Raji (cell line): ENCODE measurements around the gene GZMB.

Experiments
- POLR2A ChIP-seq: IDR thresholded peaks from 2 replicates; pipeline ENCODE4 v1.6.1; 2011; ENCODE audit warnings: low read depth, low read length, control low read depth; ENCODE audit not compliant: insufficient read depth

Gene GZMB, protein sequence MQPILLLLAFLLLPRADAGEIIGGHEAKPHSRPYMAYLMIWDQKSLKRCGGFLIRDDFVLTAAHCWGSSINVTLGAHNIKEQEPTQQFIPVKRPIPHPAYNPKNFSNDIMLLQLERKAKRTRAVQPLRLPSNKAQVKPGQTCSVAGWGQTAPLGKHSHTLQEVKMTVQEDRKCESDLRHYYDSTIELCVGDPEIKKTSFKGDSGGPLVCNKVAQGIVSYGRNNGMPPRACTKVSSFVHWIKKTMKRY

GRCh38 chr14:24634158-24634557 is at the start of gene GZMB:
GZMB (minus strand) TSS chr14:24634190; CDS start chr14:24634160, 30 bp downstream.
- no peak for TF ChIP-seq POLR2A

DNA sequence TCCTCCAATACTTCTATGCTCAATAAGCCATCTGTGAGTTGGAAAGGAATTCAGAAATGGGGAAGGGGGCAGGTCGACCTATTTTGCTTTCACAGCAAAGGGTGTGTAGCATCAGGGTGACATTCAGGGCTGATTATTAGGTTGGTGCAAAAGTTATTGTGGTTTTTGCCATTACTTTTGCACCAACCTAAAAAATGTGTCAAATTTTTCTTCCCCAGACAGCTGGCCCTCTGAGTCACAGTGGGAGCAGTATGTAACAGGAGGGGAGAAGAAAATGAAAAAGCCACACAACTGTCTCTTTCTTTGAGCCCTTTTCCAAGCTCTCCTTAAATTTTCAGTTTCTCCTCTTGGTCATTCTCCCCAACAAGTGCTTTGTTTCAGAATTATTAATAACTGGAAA is 47.1 kb upstream of the GZMB start:
- no peak for TF ChIP-seq POLR2A

GRCh38 chr14:24680516-24680915 is 46.5 kb upstream of the GZMB start:
- TF ChIP-seq POLR2A, result no peak

GRCh38 chr14:24679248-24679961 is 45.4 kb upstream of the GZMB start:
- no peak for TF ChIP-seq POLR2A

- TF ChIP-seq POLR2A, result no peak
Measured at GRCh38 chr14:24678801-24679247, 44.8 kb upstream of the GZMB start.

DNA sequence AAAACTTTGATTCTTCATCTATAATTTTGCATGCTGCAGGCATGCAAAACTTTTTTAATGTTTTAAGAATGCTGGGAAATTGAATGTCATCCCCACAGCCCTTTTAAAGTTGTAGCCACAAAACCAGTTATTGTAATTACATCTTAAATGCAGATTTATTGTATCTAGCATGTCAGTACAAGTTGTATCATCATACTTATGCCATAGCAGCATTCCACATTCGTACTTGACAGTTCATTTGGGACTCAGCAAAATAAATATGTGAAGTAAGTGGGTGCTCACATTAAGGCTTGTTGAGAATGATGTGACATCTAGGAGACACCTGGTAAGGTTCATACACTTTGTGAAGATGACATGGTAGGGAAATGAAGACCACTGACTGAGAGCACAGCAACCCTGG is 44.0 kb upstream of the GZMB start:
- TF ChIP-seq POLR2A, result no peak

DNA sequence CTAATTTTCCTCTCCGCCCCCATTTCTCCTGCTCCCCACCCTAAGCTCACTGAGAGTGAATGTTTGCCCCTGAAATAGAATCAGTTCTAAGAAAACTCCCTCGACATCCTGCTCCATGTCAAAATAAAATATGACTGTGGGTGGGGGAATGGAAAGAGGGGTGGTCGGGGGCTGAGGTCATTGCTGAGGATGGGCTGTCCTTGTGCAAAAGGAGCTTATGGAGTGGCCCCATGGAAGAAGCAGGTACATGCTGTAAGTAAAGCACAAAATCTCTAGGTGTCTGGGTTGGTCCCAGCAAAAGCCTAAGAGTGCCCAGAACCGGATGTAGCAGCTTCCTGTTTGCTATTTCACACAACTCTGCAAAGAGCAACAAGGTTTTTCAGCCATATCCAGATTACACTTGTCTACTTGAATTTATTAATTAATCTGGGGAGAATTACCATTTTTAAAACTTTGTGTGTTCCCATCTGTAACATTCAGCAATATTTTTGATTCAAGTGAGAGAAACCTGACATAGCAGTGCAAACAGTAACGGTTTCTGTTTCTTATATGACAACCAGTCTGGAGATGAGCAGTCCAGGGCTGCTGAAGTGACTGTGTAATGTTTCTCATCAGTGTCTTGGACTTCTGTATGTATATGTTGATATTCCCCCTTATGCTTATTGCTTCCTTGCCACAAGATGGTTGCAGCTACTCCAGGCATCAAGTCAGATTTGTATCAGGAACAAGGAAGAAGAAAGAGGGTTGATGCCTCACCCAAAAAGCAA is 40.4 kb upstream of the GZMB start:
- TF ChIP-seq POLR2A, result no peak

GRCh38 chr14:24673534-24674203 is 39.7 kb upstream of the GZMB start:
- TF ChIP-seq POLR2A, result no peak

- TF ChIP-seq POLR2A, result no peak
Measured at GRCh38 chr14:24673059-24673458, 39.1 kb upstream of the GZMB start.

- TF ChIP-seq POLR2A, result no peak
Measured at GRCh38 chr14:24670594-24670993, 36.6 kb upstream of the GZMB start.

DNA sequence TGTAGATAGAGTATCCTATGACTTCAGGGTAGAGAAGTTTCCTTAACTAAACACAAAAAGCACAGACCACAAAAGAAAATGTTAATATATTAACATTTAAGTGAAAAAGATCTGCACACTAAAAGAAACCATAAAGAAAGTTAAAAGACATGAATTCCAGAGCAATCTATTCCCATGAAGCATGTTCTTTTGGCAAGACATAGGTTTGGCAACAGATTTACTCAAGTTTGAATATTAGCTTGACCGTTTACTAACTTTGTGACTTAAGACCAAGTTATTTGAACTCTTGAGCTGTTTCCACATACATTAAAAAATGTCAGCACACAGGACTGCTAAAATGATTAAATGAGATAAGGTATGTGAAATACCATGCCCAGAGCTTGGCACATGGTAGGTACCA is 35.7 kb upstream of the GZMB start:
- TF ChIP-seq POLR2A, result no peak

DNA sequence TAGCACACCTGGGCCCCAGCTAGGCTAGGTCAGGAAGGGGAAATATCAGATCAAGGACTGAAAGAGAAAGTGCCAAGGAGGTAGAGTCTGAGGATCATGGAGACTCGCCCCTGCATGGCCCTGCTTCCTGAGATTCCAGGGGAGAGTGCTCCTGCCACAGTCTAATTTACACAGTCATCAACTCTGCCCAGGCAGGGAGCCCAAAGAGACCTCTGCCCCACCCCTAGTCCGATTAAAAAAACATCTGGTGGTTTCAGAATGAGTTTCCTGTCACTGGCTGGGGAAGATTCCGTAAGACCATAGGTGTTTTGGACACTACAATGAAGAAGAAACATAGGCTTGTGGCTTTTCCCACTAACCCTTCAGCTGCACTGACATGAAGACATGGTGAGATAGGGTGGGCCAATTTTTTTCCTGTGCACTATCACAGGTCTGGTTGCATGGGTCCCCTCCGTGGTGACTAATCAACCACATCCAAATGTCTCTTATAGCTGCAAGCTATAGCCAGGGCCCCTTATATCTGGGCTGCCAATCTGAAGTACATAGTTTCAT is 31.5 kb upstream of the GZMB start:
- no peak for TF ChIP-seq POLR2A

DNA sequence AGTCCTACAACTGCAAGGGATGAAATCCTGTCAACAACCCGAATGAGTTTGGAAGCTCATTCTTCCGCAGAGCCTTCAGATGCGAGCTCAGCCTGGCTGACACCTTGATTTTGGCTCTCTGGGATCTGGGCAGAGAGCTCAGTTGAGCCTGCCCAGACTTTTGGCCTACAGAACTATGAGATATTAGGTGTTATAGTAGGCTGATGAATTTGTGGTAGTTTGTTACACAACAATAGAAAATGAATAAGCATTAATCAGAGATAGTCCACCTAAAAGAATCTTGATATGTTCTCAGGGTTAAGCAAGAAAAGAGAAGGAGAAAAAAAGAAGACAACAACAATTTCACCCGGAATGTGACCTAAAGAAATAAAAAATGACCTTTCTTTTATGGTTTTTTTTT is 30.4 kb upstream of the GZMB start:
- TF ChIP-seq POLR2A, result no peak

- no peak for TF ChIP-seq POLR2A
Measured at GRCh38 chr14:24662753-24663152, 28.8 kb upstream of the GZMB start.
